K562 (cell line): ENCODE measurements around the gene COPE. TPM values are rescaled to one million over a fixed set of nuclear protein-coding genes. Genes with fewer than 3 reads are reported as not detected.

Source experiments
- ATAC-seq: fragments of 200-7000 bp; cut with Tn5 transposase; 3 replicates; pipeline ENCODE4 v1.9.1; 2020; ENCODE audit warnings: moderate library complexity
- BruUV-seq: library from RNA; stranded (reverse); fragments of 400-500 nt; replicated peaks from 2 replicates; lab custom pipeline; 2021; lab: Mats Ljungman, UMichigan
- CTCF ChIA-PET: fragments of 300-600 bp; formaldehyde crosslinking; extraction: SDS; loops from one replicate; lab custom pipeline; 2021; ENCODE audit warnings: low intra/inter-chr PET ratio; lab: Yijun Ruan, JAX
- POLR2A ChIA-PET: fragments of 300-600, 350-650 bp; sonication (Branson Sonifier 250); formaldehyde crosslinking; extraction: SDS; loops from one replicate; lab custom pipeline; 2021; ENCODE audit warnings: antibody characterized with exemption, inconsistent platforms; lab: Yijun Ruan, JAX
- DNase-seq, 4 experiments: peaks; one replicate each; pipeline versions ENCODE4 v3.0.0 to v3.0.0-alpha.2; 2011 to 2018; ENCODE audit warnings: low spot score in 3 of 4, mixed read lengths in 3 of 4; ENCODE audit errors: extremely low read depth in 1 of 4
- FAIRE-seq: peaks from 2 replicates; lab custom pipeline; 2011; peaks lifted over from hg19 to GRCh38; lab: Jason Lieb, UNC
- H2AFZ ChIP-seq: 2 replicates; pipeline ENCODE4 v1.6.0; 2011; ENCODE audit warnings: low read depth, low read length, control low read depth, inconsistent platforms
- H3K27ac ChIP-seq: fragments of 200-600 bp; 3 replicates; pipeline ENCODE4 v1.8.0; 2011; ENCODE audit warnings: low read depth, mild to moderate bottlenecking, control low read depth, inconsistent platforms, low read length, moderate library complexity, mixed read lengths; ENCODE audit errors: extremely low read depth
- H3K27me3 ChIP-seq, 2 experiments: fragments of 300-600 bp in 1 of 2; 2 replicates in 1 of 2; 3 replicates in 1 of 2; pipeline versions ENCODE4 v1.6.0 to v1.8.0; 2011; ENCODE audit warnings: inconsistent platforms in 2 of 2, low read length in 2 of 2, mild to moderate bottlenecking in 1 of 2, mixed read lengths in 1 of 2, moderate library complexity in 1 of 2; ENCODE audit not compliant: control insufficient read depth in 2 of 2, insufficient read depth in 2 of 2
- H3K36me3 ChIP-seq: fragments of 300-600 bp; 3 replicates; pipeline ENCODE4 v1.8.0; 2011; ENCODE audit warnings: mild to moderate bottlenecking, low read length, inconsistent platforms; ENCODE audit not compliant: control insufficient read depth, insufficient read depth
- H3K4me1 ChIP-seq, 2 experiments: fragments of 200-600 bp in 1 of 2; replicated peaks in 1 of 2; 2 replicates in 1 of 2; 3 replicates in 1 of 2; pipeline versions ENCODE4 v1.5.1 to v1.8.0; 2011; ENCODE audit warnings: inconsistent platforms in 2 of 2, low read length in 2 of 2, mild to moderate bottlenecking in 1 of 2, mixed read lengths in 1 of 2, moderate library complexity in 1 of 2; ENCODE audit not compliant: control insufficient read depth in 2 of 2, insufficient read depth in 2 of 2
- H3K4me2 ChIP-seq: 2 replicates; pipeline ENCODE4 v1.6.1; 2011; ENCODE audit warnings: low read length, control low read depth, inconsistent platforms, mixed read lengths; ENCODE audit not compliant: insufficient read depth
- H3K4me3 ChIP-seq: fragments of 200-600 bp; sonication (generic), shearing (Covaris generic); 2 replicates; pipeline ENCODE4 v1.5.1; 2016; ENCODE audit warnings: control low read depth, inconsistent platforms
- H3K79me2 ChIP-seq: fragments of 200-600 bp; 3 replicates; pipeline ENCODE4 v1.8.0; 2011; ENCODE audit warnings: low read length, inconsistent platforms; ENCODE audit not compliant: control insufficient read depth, insufficient read depth
- H3K9ac ChIP-seq, 2 experiments: 2 replicates each; pipeline versions ENCODE4 v1.6.0 to v1.6.1; 2011; ENCODE audit warnings: low read depth in 2 of 2, low read length in 2 of 2, control low read depth in 1 of 2, inconsistent platforms in 1 of 2, mild to moderate bottlenecking in 1 of 2, mixed read lengths in 1 of 2; ENCODE audit not compliant: insufficient read depth in 1 of 2
- H3K9me1 ChIP-seq: one replicate; pipeline ENCODE4 v1.6.0; 2011; ENCODE audit warnings: inconsistent platforms, mild to moderate bottlenecking, low read length, moderate library complexity; ENCODE audit not compliant: control insufficient read depth, insufficient read depth
- H3K9me3 ChIP-seq: replicated peaks from 2 replicates; pipeline ENCODE4 v1.5.1; 2011; ENCODE audit warnings: low read depth, low read length, inconsistent platforms; ENCODE audit not compliant: control insufficient read depth, insufficient read depth
- H4K20me1 ChIP-seq: replicated peaks from 2 replicates; pipeline ENCODE4 v1.6.1; 2011; ENCODE audit warnings: low read length, inconsistent platforms, mixed read lengths; ENCODE audit not compliant: control insufficient read depth, insufficient read depth
- DNMT1 ChIP-seq: fragments of 450-650 bp; IDR thresholded peaks from 2 replicates; pipeline ENCODE4 v1.6.1; 2016; ENCODE audit warnings: antibody characterized with exemption, mild to moderate bottlenecking
- HNRNPK ChIP-seq: fragments of 200-400 bp; formaldehyde crosslinking; IDR thresholded peaks from one replicate; pipeline ENCODE4 v1.6.1; 2018; ENCODE audit warnings: mild to moderate bottlenecking, low read depth, low read length; ENCODE audit not compliant: poor library complexity, severe bottlenecking
- KLF16 ChIP-seq: IDR thresholded peaks from 2 replicates; pipeline ENCODE4 v1.6.1; 2016; ENCODE audit warnings: antibody characterized with exemption
- MXI1 ChIP-seq: IDR thresholded peaks from 2 replicates; pipeline ENCODE4 v1.6.1; 2011; ENCODE audit warnings: low read depth, mild to moderate bottlenecking, improper control_type of control experiment, low read length
- NFE2L1 ChIP-seq: fragments of 450-650 bp; IDR thresholded peaks from 2 replicates; pipeline ENCODE4 v1.6.1; 2016; ENCODE audit warnings: missing genetic modification characterization, low read depth, mild to moderate bottlenecking, missing compliant biosample characterization, moderate library complexity, borderline replicate concordance
- RBM17 ChIP-seq: fragments of 200-400 bp; formaldehyde crosslinking; IDR thresholded peaks from 2 replicates; pipeline ENCODE4 v1.6.1; 2017; ENCODE audit warnings: low read depth, mild to moderate bottlenecking, low read length, borderline replicate concordance
- RFX1 ChIP-seq: fragments of 450-650 bp; IDR thresholded peaks from 2 replicates; pipeline ENCODE4 v1.6.1; 2016; ENCODE audit warnings: mild to moderate bottlenecking, moderate library complexity
- SMC3 ChIP-seq: conservative IDR thresholded peaks from 2 replicates; pipeline ENCODE4 v1.6.1; 2011; ENCODE audit warnings: low read depth, low read length, improper control_type of control experiment; ENCODE audit not compliant: insufficient read depth
- TCF3 ChIP-seq: sonication (generic); formaldehyde crosslinking; IDR thresholded peaks from 2 replicates; pipeline ENCODE4 v1.4.0; 2020; ENCODE audit warnings: mild to moderate bottlenecking, missing genetic modification reagents
- TFAP4 ChIP-seq: sonication (generic); formaldehyde crosslinking; IDR thresholded peaks from 2 replicates; pipeline ENCODE4 v1.8.0; 2022; ENCODE audit warnings: missing genetic modification reagents, mild to moderate bottlenecking, moderate library complexity, borderline replicate concordance
- ZBTB7A ChIP-seq: IDR thresholded peaks from 2 replicates; pipeline ENCODE4 v1.6.1; 2011; ENCODE audit warnings: low read depth, mild to moderate bottlenecking, low read length, moderate library complexity, borderline replicate concordance; ENCODE audit not compliant: control insufficient read depth
- ZNF174 ChIP-seq: fragments of 250-450 bp; sonication (Bioruptor Pico); IDR thresholded peaks from 2 replicates; pipeline ENCODE4 v1.4.0; 2020; ENCODE audit warnings: mild to moderate bottlenecking
- ZNF263 ChIP-seq: sonication (generic); formaldehyde crosslinking; IDR thresholded peaks from 2 replicates; pipeline ENCODE4 v1.8.0; 2022; ENCODE audit warnings: mild to moderate bottlenecking, missing genetic modification reagents, borderline replicate concordance
- WGBS: fragments of 100-300 bp; shearing (Covaris generic); methylation state at CpG from one replicate; pipeline ENCODE4 v1.1.6; 2016; ENCODE audit warnings: low coverage, mixed read lengths; ENCODE audit not compliant: insufficient coverage; ENCODE audit errors: missing lambda C conversion rate; 5-methylcytosine and 5-hydroxymethylcytosine counted together
- in situ Hi-C: fragments of 300-500 bp; cut with MboI; formaldehyde crosslinking; loops from 4 replicates; pipeline ENCODE4 v1.15.0; 2018; ENCODE audit warnings: inconsistent platforms, mixed read lengths
- intact Hi-C: fragments of 100-400 bp; cut with micrococcal nuclease; formaldehyde crosslinking; loops from 2 replicates; pipeline ENCODE4 v1.14.2; 2022
- polyA plus RNA-seq, 8 experiments: library from polyadenylated mRNA; depleted of rRNA in 4 of 8; stranded (reverse) in 5 of 8; unstranded in 3 of 8; fragments of >200 nt; fragmentation: Nextera tagmentation in 2 of 8; fragmentation: Illumina TruSeq in 1 of 8; extraction: Ambion mirVana in 2 of 8; extraction: Trizol in 1 of 8; gene quantifications; 2 replicates each; pipeline versions ENCODE4 v1.2.1 to v1.2.3, GENCODE V29; 2011 to 2014; ENCODE audit warnings: inconsistent platforms in 1 of 8, missing spikeins in 1 of 8
- total RNA-seq, 7 experiments: library from RNA; depleted of rRNA in 6 of 7; stranded (reverse); fragments of >200 nt in 6 of 7; fragmentation: Illumina TruSeq in 2 of 7; extraction: Trizol in 2 of 7; gene quantifications; 2 replicates each; pipeline versions ENCODE4 v1.2.1 to v1.2.3, GENCODE V29; 2011 to 2021; ENCODE audit warnings: low replicate concordance in 1 of 7
- TF ChIP-seq, protein P1 (sequence below): fragments of 250-450 bp; sonication (Bioruptor Pico); IDR thresholded peaks from 2 replicates; pipeline ENCODE4 v1.5.0; 2022; ENCODE audit warnings: mild to moderate bottlenecking

COPE gene
- total and polyA plus RNA-seq, 9 of the 15 experiments (the other 6 are each of a cell fraction or from before 2014, with no cell fraction given) = 5.8 to 273 (median 147) TPM

DNA sequence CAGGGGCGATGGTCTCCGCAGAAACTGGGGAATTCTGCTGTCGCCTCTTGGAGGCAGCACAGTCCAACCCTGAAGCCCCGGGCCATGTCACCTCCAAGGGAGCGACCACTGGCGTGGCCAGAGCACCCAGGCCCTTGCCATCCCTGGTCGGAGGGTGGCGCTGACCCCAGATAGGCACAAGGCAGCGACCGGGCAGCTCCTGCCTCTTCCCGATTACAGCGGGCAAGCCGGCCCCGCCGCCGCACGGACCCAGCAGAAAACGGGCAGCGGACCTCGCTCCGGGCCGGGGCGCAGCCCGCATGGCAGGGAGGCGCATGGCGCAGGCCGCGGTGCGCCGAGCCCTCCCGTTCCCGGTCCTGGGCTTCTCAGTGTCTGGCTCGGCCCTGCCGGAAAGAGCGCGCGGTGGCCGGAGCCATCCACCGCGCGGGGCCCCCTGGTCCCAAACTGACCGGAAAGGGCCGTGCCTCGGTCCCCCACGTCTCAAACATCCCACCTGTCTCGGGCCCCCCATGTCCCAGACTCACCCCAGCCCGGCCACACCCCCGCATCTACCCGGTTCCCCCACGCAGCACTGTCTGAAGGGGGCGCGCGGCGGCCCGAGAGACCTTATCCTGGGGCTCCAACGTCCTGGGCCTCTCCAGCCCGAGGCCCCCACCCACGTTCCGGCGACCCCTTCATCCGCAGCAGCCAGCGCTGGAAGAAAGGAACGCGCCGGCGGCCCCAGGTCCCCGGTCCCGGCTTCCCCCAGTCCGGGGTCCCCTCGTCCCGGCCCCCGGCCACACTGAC lies 24.0 kb downstream of the COPE start (continued):
- TF ChIP-seq DNMT1 (no peak), ZNF263 (CRISPR knock-in tag) (peak; percentile 32; the same call in 1 of the 2 replicates), TFAP4 (peak; percentile 41; the same call in 1 of the 2 replicates), SMC3 (0 out of 2 replicates have a peak, but pooled peaks have one; percentile 31)

DNA sequence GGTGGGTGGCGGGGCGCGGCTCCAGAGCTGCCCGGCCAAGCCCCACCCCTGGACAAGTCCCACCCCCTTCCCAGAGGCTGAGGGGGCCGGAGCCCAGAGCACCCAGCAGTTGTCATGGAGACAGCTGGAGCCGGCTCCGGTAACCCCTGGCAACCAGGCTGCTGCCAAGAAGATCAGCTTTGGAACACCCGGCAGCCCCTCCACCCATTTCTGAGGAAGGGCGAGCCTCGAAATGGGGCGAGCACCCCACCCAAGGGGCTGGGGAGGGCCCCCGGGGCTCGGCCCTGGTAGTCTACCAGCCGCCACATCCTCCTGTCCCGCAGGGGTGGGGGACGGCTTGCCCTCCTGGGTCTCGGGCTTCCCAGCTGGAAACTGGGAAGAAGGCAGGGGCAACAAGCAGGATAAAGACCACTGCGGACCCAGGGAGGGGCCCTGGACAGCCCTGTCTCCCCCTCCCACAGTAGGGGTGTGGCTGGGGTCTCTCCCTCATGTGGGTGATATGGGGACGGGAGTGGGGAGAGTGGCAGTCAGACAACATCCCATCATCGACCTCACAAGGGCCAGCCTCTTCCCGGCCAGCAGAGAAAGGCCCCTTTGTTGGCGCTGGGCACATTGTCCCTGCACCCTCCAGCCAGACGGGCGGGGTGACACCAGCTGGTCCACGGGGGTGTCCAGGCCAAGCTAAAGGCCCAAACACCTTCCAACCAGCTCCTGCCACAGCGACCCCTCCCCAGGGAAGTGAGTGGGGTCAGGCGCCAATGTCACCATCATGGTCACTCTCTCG lies 24.7 kb downstream of the COPE start:
- peaks cover 8% of the 10 kb centered on the region; the same call in 1 of the 3 replicates for H3K36me3 ChIP-seq
- H4K20me1 ChIP-seq = peaks cover 17% of the 10 kb centered on the region
- no peaks in the 10 kb centered on the region for H3K9me3 ChIP-seq
- peaks cover 0 to 5% of the 10 kb centered on the region in 2 experiments; a peak in 1 of 5 replicates for H3K27me3 ChIP-seq
- BruUV-seq = no TSS peak
- in situ Hi-C loops = no loop called here
- H3K79me2 ChIP-seq = no peaks in the 10 kb centered on the region
- peaks cover 12 to 56% of the 10 kb centered on the region in 2 experiments for H3K4me1 ChIP-seq
- H3K9ac ChIP-seq = peak overlapping the region in 1 of 2 experiments; percentile 90; a peak in 2 of 4 replicates
- H3K9me1 ChIP-seq = peaks cover 3% of the 10 kb centered on the region
- intact Hi-C loops = loop anchor here (1.0 to 5.0 kb wide), 2 partner anchors 92 to 243 kb away; partner anchors contain the start of gene TMEM161A
- H3K4me3 ChIP-seq = no peak overlapping the region
- ChIA-PET POLR2A (interaction anchor here (1.3 kb wide), 1 partner anchor 24 kb away, joined by 4 read pairs; no protein-coding TSS in a partner anchor), CTCF (interaction anchor here (0.6 kb wide), 3 partner anchors 12 to 750 kb away, joined by 3 to 6 read pairs (median 3); no protein-coding TSS in a partner anchor)
- no peak overlapping the region; the same call in 1 of the 2 replicates for H2AFZ ChIP-seq
- FAIRE-seq (no peak), DNase-seq (peak; percentile 41 to 72 (median 68)), ATAC-seq (no peak)
- WGBS = 13% methylated on average over 22 of the region's 28 CpGs
- H3K27ac ChIP-seq = no peak overlapping the region
- H3K4me2 ChIP-seq = peak overlapping the region; percentile 60; the same call in 1 of the 2 replicates
- peak; percentile 89 for TF ChIP-seq RFX1
- no peak for TF ChIP-seq ZNF174 (CRISPR knock-in tag)
- TF ChIP-seq ZBTB7A = 0 out of 2 replicates have a peak, but pooled peaks have one; percentile 1
- TF ChIP-seq MXI1 = peak; percentile 41; the same call in 1 of the 2 replicates
- TF ChIP-seq, protein P1, sequence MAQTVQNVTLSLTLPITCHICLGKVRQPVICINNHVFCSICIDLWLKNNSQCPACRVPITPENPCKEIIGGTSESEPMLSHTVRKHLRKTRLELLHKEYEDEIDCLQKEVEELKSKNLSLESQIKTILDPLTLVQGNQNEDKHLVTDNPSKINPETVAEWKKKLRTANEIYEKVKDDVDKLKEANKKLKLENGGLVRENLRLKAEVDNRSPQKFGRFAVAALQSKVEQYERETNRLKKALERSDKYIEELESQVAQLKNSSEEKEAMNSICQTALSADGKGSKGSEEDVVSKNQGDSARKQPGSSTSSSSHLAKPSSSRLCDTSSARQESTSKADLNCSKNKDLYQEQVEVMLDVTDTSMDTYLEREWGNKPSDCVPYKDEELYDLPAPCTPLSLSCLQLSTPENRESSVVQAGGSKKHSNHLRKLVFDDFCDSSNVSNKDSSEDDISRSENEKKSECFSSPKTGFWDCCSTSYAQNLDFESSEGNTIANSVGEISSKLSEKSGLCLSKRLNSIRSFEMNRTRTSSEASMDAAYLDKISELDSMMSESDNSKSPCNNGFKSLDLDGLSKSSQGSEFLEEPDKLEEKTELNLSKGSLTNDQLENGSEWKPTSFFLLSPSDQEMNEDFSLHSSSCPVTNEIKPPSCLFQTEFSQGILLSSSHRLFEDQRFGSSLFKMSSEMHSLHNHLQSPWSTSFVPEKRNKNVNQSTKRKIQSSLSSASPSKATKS = no peak
- TF ChIP-seq RBM17 = no peak
- no peak for TF ChIP-seq TCF3 (CRISPR knock-in tag)
- no peak for TF ChIP-seq KLF16
- no peak for TF ChIP-seq NFE2L1
- TF ChIP-seq HNRNPK = no peak
